OCI-LY1 (cell line): ENCODE results near the gene CDC42BPA.

ENCODE experiments used
- H2AFZ ChIP-seq: fragments of 200-600 bp; sonication (generic), shearing (Covaris generic); 2 replicates; pipeline ENCODE4 v1.6.0; 2014; ENCODE audit warnings: antibody characterized with exemption, mild to moderate bottlenecking, low read length
- H3F3A ChIP-seq: fragments of 200-600 bp; sonication (generic), shearing (Covaris generic); 2 replicates; pipeline ENCODE4 v1.6.0; 2014; ENCODE audit warnings: mild to moderate bottlenecking, antibody characterized with exemption, low read length, moderate library complexity; ENCODE audit not compliant: insufficient read depth
- H3K27ac ChIP-seq: fragments of 200-600 bp; sonication (generic); 2 replicates; pipeline ENCODE4 v1.5.1; 2014; ENCODE audit warnings: low read length, mixed run types, mild to moderate bottlenecking, low read depth; ENCODE audit not compliant: poor library complexity, severe bottlenecking
- H3K27me3 ChIP-seq: fragments of 200-600 bp; sonication (generic); 2 replicates; pipeline ENCODE4 v1.6.0; 2014; ENCODE audit warnings: antibody characterized with exemption, mild to moderate bottlenecking, low read length, moderate library complexity; ENCODE audit not compliant: insufficient read depth
- H3K36me3 ChIP-seq: fragments of 200-600 bp; sonication (generic); 2 replicates; pipeline ENCODE4 v1.6.1; 2014; ENCODE audit warnings: mild to moderate bottlenecking, antibody characterized with exemption, low read length, moderate library complexity, mixed read lengths; ENCODE audit not compliant: insufficient read depth
- H3K4me1 ChIP-seq: fragments of 200-600 bp; sonication (generic); 2 replicates; pipeline ENCODE4 v1.5.1; 2014; ENCODE audit warnings: mild to moderate bottlenecking, low read length, moderate library complexity; ENCODE audit not compliant: insufficient read depth, severe bottlenecking
- H3K4me2 ChIP-seq: fragments of 200-600 bp; sonication (generic), shearing (Covaris generic); 2 replicates; pipeline ENCODE4 v1.6.1; 2014; ENCODE audit warnings: low read length
- H3K4me3 ChIP-seq: fragments of 200-600 bp; sonication (generic); 2 replicates; pipeline ENCODE4 v1.5.1; 2014; ENCODE audit warnings: low read length, low read depth, mild to moderate bottlenecking, mixed read lengths; ENCODE audit not compliant: poor library complexity, severe bottlenecking
- H3K79me2 ChIP-seq: fragments of 200-600 bp; shearing (Covaris generic); 2 replicates; pipeline ENCODE4 v1.6.1; 2016; ENCODE audit warnings: mixed run types, low read length, mixed read lengths; ENCODE audit not compliant: insufficient read depth
- H3K9ac ChIP-seq: fragments of 200-600 bp; sonication (generic), shearing (Covaris generic); 2 replicates; pipeline ENCODE4 v1.6.1; 2014; ENCODE audit warnings: mild to moderate bottlenecking, low read length, mixed read lengths
- H3K9me2 ChIP-seq: fragments of 200-600 bp; sonication (generic), shearing (Covaris generic); 2 replicates; pipeline ENCODE4 v1.6.1; 2014; ENCODE audit warnings: low read depth, mild to moderate bottlenecking, low read length, mixed read lengths
- H3K9me3 ChIP-seq: fragments of 200-600 bp; shearing (Covaris generic); 2 replicates; pipeline ENCODE4 v1.6.1; 2014; ENCODE audit warnings: low read length, mixed read lengths
- H4K20me1 ChIP-seq: fragments of 200-600 bp; sonication (generic), shearing (Covaris generic); 2 replicates; pipeline ENCODE4 v1.6.0; 2016; ENCODE audit warnings: mild to moderate bottlenecking, low read length; ENCODE audit not compliant: insufficient read depth
- CTCF ChIP-seq: fragments of 200-600 bp; sonication (generic), shearing (Covaris generic); IDR thresholded peaks from 2 replicates; pipeline ENCODE4 v1.5.1; 2017; ENCODE audit warnings: mild to moderate bottlenecking, antibody characterized with exemption, low read length, moderate library complexity, mixed read lengths
- EZH2 ChIP-seq: fragments of 200-600 bp; sonication (generic), shearing (Covaris generic); IDR thresholded peaks from 2 replicates; pipeline ENCODE4 v1.8.0; 2017; ENCODE audit warnings: borderline replicate concordance, mixed run types, mild to moderate bottlenecking, antibody characterized with exemption, low read length, moderate library complexity, mixed read lengths

The CDC42BPA gene

GRCh38 chr1:226972931-226973330 is 345.4 kb downstream of the CDC42BPA start:
- no peak overlapping the region for H3K9ac ChIP-seq
- no peaks in the 10 kb centered on the region for H4K20me1 ChIP-seq
- no peaks in the 10 kb centered on the region for H3K27me3 ChIP-seq
- TF ChIP-seq EZH2 (no peak), CTCF (no peak)
- no peaks in the 10 kb centered on the region for H3K9me3 ChIP-seq
- H3K4me2 ChIP-seq, result no peak overlapping the region
- H3K9me2 ChIP-seq, result no peaks in the 10 kb centered on the region
- H3K27ac ChIP-seq, result no peak overlapping the region
- no peaks in the 10 kb centered on the region for H3F3A ChIP-seq
- H3K4me1 ChIP-seq, result no peaks in the 10 kb centered on the region
- H3K36me3 ChIP-seq, result peaks cover 7% of the 10 kb centered on the region; the same call in 1 of the 2 replicates
- no peaks in the 10 kb centered on the region for H3K79me2 ChIP-seq
- H3K4me3 ChIP-seq, result no peak overlapping the region
- no peak overlapping the region for H2AFZ ChIP-seq

- Histone ChIP-seq H2AFZ (no peak overlapping the region), H4K20me1 (no peaks in the 10 kb centered on the region), H3F3A (no peaks in the 10 kb centered on the region), H3K9me2 (no peaks in the 10 kb centered on the region), H3K4me1 (no peaks in the 10 kb centered on the region), H3K27me3 (no peaks in the 10 kb centered on the region), H3K4me3 (no peak overlapping the region), H3K79me2 (no peaks in the 10 kb centered on the region), H3K9me3 (no peaks in the 10 kb centered on the region), H3K36me3 (peaks cover 7% of the 10 kb centered on the region; the same call in 1 of the 2 replicates), H3K4me2 (no peak overlapping the region), H3K27ac (no peak overlapping the region), H3K9ac (no peak overlapping the region)
- TF ChIP-seq EZH2, result no peak
- no peak for TF ChIP-seq CTCF
Observed at GRCh38 chr1:226971765-226972164, 346.5 kb downstream of the CDC42BPA start.

GRCh38 chr1:226967665-226968064 is 350.6 kb downstream of the CDC42BPA start:
- no peaks in the 10 kb centered on the region for H3K9me2 ChIP-seq

More at GRCh38 chr1:226967665-226968064, 350.6 kb downstream of the CDC42BPA start:
- H3K27me3 ChIP-seq, result no peaks in the 10 kb centered on the region
- H3K4me1 ChIP-seq, result peaks cover 3% of the 10 kb centered on the region
- no peak overlapping the region for H2AFZ ChIP-seq
- no peak overlapping the region for H3K27ac ChIP-seq
- no peak overlapping the region for H3K4me3 ChIP-seq
- H4K20me1 ChIP-seq, result no peaks in the 10 kb centered on the region
- H3K4me2 ChIP-seq, result no peak overlapping the region
- H3K79me2 ChIP-seq, result no peaks in the 10 kb centered on the region
- no peaks in the 10 kb centered on the region for H3F3A ChIP-seq
- no peaks in the 10 kb centered on the region for H3K9me3 ChIP-seq
- no peak for TF ChIP-seq EZH2
- TF ChIP-seq CTCF, result no peak
- no peak overlapping the region for H3K9ac ChIP-seq
- peaks cover 7% of the 10 kb centered on the region; the same call in 1 of the 2 replicates for H3K36me3 ChIP-seq
